GM18858 (cell line): Measurements from ENCODE around the gene SKI.
"Not testable (repeated sequence)": the region's sequence is repeated elsewhere in the genome, so short reads cannot be mapped to it uniquely, and the experiment has no call there.

Experiments used
- ATAC-seq: cut with Tn5 transposase; IDR thresholded peaks from one replicate; pipeline ENCODE4 v1.9.1; 2021; ENCODE audit not compliant: unreplicated experiment

Gene SKI

DNA sequence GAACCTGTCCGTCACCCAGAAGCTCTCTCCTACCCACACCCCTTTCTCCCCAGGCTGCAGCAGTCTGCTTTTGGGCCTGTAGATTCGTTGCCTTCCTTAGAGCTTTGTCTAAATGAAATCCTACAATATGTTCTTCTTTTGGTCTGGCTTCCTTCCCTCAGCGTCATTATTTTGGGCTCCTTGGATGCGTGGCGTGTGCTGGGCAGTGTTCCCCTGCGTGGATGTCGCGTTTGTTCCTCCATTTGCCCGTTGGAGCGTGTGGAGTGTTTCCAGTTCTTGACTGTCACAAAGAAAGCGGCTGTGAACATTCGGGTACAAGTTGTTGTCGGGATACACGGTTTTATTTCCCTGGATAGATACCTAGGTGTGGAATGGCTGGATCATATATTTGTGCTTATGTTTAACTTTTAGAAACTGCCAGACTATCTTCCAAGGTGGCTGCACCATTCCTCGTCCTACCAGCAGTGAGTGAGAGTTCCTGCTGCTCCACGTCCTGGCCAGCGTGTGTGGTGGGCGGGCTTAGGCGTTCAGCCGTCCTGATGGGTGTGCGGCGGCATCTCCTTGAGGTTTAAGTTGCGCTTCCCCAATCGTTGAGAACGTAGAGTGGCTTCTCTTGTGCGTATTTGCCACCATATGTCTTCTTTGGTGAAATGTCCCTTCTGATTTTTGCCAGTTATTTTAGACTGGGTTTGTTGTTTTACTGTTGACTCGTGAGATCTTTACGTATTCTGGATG is 31.7 kb downstream of the SKI start:
- no peak for ATAC-seq

DNA sequence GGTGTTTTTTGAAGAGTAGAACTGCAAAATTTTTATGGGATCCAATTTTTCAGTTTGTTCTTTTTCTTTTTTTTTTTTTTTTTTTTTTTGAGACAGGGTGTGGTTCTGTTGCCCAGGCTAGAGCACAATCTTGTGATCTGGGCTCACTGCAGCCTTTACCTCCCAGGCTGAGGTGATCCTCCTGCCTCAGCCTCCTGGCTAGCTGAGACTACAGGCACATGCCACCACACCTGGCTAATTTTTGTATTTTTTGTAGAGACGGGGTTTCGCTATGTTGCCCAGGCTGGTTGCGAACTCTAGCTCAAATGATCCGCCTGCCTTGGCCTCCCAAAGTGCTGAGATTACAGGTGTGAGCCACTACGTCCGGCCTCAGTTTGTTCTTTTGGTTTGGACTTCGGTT is 32.4 kb downstream of the SKI start:
- not testable (repeated sequence) for ATAC-seq

GRCh38 chr1:2260917-2261316 is 32.8 kb downstream of the SKI start:
- ATAC-seq = no peak

- ATAC-seq = not testable (repeated sequence)
Measured at GRCh38 chr1:2261476-2262395, 33.6 kb downstream of the SKI start.

GRCh38 chr1:2266301-2266975 is 38.3 kb downstream of the SKI start:
- ATAC-seq = no peak

GRCh38 chr1:2267051-2267830 is 39.1 kb downstream of the SKI start:
- ATAC-seq = no peak

GRCh38 chr1:2267862-2268261 is 39.7 kb downstream of the SKI start:
- ATAC-seq = no peak

- ATAC-seq = no peak
Measured at GRCh38 chr1:2268285-2269056, 40.4 kb downstream of the SKI start.

DNA sequence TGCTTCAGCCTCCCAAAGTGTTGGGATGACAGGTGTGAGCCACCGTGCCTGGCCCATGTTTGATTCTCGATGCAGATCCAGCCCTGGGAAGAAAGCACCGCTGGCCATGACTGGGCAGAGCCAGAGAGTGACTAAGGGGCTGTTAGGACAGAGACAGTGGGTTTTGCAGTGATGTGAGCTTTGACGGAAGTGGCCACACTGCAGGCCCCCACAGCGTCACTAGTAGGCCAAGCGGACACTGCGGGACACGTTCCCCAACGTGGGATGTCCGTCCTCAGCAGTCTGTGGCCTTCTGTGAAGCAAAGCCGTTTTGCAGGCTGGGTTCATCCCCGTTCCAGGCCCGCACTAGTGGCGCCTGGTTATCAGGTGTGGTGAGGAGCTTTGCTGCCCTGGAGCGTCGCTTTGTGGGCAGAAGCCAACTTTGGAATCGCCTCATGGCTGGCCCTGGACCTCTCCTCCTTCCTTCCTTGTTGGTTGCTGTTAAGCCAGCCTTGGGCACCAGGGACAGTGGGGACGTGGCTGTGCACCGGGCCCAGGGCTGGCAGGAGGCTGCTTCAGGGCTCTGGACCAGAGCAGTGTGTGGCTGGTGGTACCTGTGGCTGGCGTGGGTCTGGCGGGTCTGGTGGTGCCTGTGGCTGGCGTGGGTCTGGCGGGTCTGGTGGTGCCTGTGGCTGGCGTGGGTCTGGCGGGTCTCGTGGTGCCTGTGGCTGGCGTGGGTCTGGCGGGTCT is 41.2 kb downstream of the SKI start:
- no peak for ATAC-seq

DNA sequence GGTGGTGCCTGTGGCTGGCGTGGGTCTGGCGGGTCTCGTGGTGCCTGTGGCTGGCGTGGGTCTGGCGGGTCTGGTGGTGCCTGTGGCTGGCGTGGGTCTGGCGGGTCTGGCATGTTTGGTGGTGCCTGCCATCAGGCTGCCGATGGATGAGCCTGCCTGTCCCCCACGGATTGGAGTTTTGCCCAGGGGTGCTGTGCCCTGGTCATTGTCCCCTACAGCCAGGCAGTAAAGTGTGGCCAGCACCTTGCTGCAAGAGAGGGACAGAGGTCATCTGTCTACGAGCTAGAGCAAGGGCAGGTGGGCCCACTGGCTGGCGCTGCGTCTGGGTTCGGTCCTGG is 41.8 kb downstream of the SKI start:
- ATAC-seq = no peak

DNA sequence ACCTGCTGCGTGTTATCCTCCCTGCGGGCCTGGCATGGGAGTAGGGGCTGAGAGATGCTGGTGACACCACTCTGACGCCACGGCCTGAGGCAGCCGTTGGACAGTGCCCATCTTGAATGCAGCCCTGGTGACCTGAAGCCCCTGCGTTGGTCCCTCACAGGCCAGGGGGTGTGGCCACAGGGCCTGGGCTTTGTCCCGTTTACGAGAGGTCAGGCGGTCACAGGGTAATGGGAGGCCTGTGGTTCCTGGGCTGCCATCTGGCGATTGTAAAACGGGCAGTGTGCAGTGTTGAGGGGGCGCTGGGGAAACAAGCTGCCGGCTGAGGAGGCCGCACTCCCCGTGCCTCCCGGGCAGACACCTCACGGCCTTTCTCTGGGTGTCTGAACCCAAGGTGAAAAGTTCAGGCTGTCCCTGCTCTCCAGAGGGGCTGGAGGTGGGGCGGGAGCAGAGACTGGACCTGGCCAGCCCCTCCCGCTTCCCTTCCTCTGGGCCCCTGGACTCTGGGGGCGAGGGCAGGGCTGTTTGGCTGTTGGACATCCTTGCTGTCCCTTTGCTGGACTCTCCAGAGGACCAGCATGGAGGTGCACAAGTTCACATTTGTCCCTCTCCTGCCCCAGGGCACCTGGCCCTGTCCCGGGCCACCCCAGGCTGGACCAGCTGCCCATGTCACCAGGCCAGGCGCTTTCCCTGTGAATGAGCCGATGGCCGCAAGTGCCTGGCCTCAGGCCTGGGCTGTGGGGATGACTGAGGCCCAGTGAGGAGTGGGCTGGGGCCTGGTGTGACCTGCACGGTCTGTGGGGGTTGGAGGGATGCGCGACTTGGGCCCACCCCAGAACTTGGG is 42.4 kb downstream of the SKI start:
- ATAC-seq = no peak

DNA sequence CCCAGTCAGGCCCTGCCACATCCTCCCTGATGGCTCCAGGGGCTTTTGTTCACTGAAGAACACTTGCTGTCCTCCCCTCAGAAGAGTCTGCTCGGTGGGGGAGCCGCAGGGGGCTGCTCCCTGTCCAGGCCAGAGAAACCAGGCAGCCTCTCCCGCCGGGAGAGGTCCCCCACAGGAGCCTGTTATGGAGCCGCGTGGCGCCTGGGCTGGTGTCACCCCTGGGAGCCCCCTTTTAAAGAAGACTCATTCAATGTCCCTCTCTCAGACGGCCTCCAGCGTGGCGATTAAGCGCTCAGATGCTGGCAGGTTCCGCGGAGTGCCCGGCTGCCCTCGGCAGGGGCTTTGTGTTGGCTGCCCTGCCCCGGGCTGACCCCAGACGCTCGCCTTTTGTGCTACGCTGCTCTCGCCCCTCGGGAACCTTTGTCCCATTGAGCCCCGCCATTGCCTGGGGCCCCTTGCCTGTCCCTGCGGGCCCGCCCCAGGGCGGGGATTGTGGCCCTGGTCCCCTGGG is 43.1 kb downstream of the SKI start:
- no peak for ATAC-seq

DNA sequence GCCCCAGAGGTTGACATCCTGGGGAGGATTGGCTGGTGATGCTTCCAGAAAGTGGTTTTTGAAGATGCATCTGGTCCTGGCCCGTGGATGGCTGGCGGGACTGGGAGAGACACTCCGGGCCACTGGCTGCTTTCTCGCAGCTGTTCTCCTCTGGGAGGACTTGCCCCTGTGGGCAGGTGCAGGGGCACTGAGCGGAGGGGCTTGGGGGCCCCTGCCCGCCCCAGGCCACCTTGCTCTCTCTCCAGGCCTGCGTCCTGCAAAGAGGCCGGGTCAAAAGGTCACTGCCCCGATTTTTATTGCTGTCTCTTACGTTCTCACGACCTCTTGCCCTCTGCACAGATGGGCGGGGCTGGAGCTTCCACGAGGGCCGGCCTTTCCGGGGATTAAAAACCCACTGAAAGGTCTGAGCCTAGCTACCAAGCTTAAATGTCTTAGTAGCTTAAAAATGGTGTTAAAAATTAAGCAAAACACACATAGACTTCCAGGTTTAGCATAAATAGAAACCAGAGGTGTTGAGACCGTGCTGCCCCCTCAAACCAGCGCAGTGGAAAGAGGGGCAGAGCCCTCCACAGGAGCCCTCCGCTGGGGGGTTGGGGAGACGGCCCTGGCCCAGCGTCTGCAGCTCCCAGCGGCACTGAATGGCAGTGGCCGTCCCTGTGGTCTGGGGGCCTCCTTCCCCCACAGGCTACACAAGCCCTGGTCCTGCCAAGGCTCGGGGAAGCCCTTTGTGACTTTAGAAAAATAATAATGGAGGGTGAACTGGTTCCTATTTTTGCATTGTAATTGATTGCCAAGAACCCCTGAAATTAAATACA is 43.9 kb downstream of the SKI start:
- ATAC-seq = no peak

GRCh38 chr1:2272686-2273400 is 44.7 kb downstream of the SKI start:
- ATAC-seq = no peak

DNA sequence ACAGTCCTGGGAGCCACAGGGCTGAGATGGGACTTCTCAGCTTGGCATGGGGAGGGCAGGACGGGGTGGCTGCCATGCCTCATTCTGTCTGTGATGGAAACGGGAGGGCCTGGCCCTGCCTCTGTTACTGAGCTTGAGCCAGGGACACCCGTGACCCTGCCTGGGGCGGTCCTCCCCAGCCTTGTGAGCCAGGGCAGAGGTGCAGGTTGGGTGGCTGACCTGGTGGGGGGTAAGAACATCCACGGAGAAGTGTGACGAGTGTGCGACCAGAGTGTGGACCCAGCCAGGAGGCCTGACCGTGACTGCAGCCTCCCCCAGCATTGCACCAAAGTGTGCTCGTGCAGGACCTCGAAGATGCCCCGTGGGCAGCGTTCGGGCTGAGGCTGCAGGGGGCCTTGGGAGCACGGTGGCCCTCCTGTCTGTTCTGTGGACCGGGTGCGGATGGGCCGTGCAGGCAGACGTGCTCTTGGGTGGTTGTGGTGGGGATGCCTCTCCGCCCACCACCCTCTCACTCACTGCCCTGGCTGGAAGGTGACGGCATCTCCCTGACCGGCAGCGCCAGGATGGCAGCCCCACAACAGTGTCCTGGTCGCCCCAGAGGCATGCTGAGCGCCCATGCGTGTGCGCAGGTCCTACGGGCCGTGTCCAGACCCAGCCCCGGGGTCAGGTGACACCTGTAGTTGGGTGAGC is 45.4 kb downstream of the SKI start:
- no peak for ATAC-seq

DNA sequence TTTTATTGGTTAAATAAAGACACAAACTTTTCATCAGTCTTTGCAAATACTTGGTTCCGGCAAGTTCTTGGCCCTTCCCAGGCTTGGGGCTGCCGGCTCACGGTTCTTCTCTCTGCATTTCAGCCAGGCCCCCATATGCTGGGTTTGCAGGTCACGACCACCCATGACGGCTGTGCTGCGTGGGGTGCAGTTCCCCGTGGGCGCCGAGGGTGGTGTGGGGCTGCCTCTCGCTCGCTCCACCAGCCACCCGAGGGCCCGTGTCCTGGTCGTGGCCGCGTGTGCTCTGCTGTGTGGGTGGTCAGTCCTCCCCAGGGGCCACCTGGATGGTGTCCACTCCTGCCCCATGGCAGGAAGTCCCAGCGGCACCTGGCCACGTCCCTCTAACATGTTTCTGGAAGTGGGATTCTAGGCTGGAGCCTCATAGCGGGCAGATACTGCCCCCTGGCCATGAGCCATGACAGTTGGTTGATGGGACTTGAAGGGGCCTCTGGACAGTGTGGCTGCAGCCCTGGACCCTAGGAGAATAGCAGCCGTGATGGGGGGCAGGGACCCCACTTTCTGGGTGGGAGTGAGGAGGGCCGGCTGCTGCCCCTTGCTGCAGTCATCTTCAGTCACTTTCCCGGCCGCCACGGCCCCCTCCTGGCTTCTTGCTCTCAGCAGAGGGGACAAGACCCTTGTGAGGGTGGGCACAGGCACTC is 46.3 kb downstream of the SKI start:
- no peak for ATAC-seq
